GM12878 (cell line): ENCODE results near the gene CCDC47. TPM values are rescaled to one million over a fixed set of nuclear protein-coding genes. Genes with fewer than 3 reads are reported as not detected.

Experiments
- ATAC-seq: fragments of 200-7000 bp; cut with Tn5 transposase; 3 replicates; pipeline ENCODE4 v1.9.1; 2020; ENCODE audit warnings: mild to moderate bottlenecking, moderate library complexity
- BruUV-seq: library from RNA; stranded (reverse); fragments of 400-500 nt; replicated peaks from 2 replicates; lab custom pipeline; 2021; lab: Mats Ljungman, UMichigan
- CTCF ChIA-PET: fragments of 300-600 bp; sonication (Branson Sonifier 250); formaldehyde crosslinking; extraction: SDS; loops from one replicate; lab custom pipeline; 2021; ENCODE audit warnings: inconsistent platforms; lab: Yijun Ruan, JAX
- POLR2A ChIA-PET: fragments of 350-600 bp; formaldehyde crosslinking; extraction: SDS; loops from one replicate; lab custom pipeline; 2021; ENCODE audit warnings: inconsistent platforms; lab: Charles Lee
- RAD21 ChIA-PET: fragments of 300-600 bp; sonication (Branson Sonifier 250); formaldehyde crosslinking; loops from one replicate; lab custom pipeline; 2023; ENCODE audit warnings: antibody characterized with exemption; ENCODE audit not compliant: unreplicated experiment; lab: Charles Lee
- SMC1A ChIA-PET: fragments of 300-600 bp; sonication (Branson Sonifier 250); formaldehyde crosslinking; loops from one replicate; lab custom pipeline; 2023; ENCODE audit not compliant: unreplicated experiment, uncharacterized antibody; lab: Charles Lee
- DNase-seq: peaks from one replicate; pipeline ENCODE4 v3.0.0-alpha.2; 2011; ENCODE audit warnings: low read depth, low spot score
- FAIRE-seq: peaks from 3 replicates; lab custom pipeline; 2011; peaks lifted over from hg19 to GRCh38; lab: Jason Lieb, UNC
- H2AFZ ChIP-seq: 2 replicates; pipeline ENCODE4 v1.6.0; 2011; ENCODE audit warnings: low read depth, low read length, control low read depth; ENCODE audit not compliant: control insufficient read depth
- H3K27ac ChIP-seq: 2 replicates; pipeline ENCODE4 v1.5.1; 2011; ENCODE audit warnings: control low read depth; ENCODE audit not compliant: control insufficient read depth, insufficient read depth
- H3K27me3 ChIP-seq, 2 experiments: replicated peaks in 1 of 2; 2 replicates each; pipeline versions ENCODE4 v1.6.0 to v1.6.1; 2011; ENCODE audit warnings: low read length in 1 of 2; ENCODE audit not compliant: control insufficient read depth in 2 of 2, insufficient read depth in 2 of 2
- H3K36me3 ChIP-seq, 2 experiments: 2 replicates each; pipeline ENCODE4 v1.5.1; 2011; ENCODE audit warnings: low read length in 1 of 2; ENCODE audit not compliant: control insufficient read depth in 2 of 2, insufficient read depth in 2 of 2
- H3K4me1 ChIP-seq: 2 replicates; pipeline ENCODE4 v1.6.1; 2011; ENCODE audit warnings: mild to moderate bottlenecking, low read length, moderate library complexity, mixed read lengths; ENCODE audit not compliant: control insufficient read depth, insufficient read depth
- H3K4me2 ChIP-seq: 2 replicates; pipeline ENCODE4 v1.6.0; 2011; ENCODE audit warnings: control low read depth; ENCODE audit not compliant: control insufficient read depth, insufficient read depth
- H3K4me3 ChIP-seq: fragments of 200-600 bp; sonication (generic); 2 replicates; pipeline ENCODE4 v1.5.1; 2016
- H3K79me2 ChIP-seq: 2 replicates; pipeline ENCODE4 v1.6.0; 2011; ENCODE audit warnings: low read length; ENCODE audit not compliant: control insufficient read depth, insufficient read depth
- H3K9ac ChIP-seq: 2 replicates; pipeline ENCODE4 v1.8.0; 2011; ENCODE audit warnings: low read length, control low read depth, mixed read lengths; ENCODE audit not compliant: control insufficient read depth, insufficient read depth
- H3K9me3 ChIP-seq: replicated peaks from 3 replicates; pipeline ENCODE4 v1.5.1; 2011; ENCODE audit warnings: mild to moderate bottlenecking, low read length; ENCODE audit not compliant: control insufficient read depth, insufficient read depth
- H4K20me1 ChIP-seq: 2 replicates; pipeline ENCODE4 v1.6.0; 2011; ENCODE audit not compliant: control insufficient read depth, insufficient read depth
- CHD2 ChIP-seq: IDR thresholded peaks from 2 replicates; pipeline ENCODE4 v1.6.1; 2011; ENCODE audit warnings: low read depth, low read length, improper control_type of control experiment, borderline replicate concordance
- CREB1 ChIP-seq: IDR thresholded peaks from 2 replicates; pipeline ENCODE4 v1.6.1; 2012; ENCODE audit warnings: low read depth, mild to moderate bottlenecking, inconsistent platforms
- CREM ChIP-seq: IDR thresholded peaks from 2 replicates; pipeline ENCODE4 v1.6.1; 2014; ENCODE audit warnings: antibody characterized with exemption, low read depth
- DPF2 ChIP-seq: fragments of 450-650 bp; IDR thresholded peaks from 2 replicates; pipeline ENCODE4 v1.6.1; 2017; ENCODE audit warnings: mild to moderate bottlenecking
- EGR1 ChIP-seq, 2 experiments: IDR thresholded peaks; 1 replicate in 1 of 2; 2 replicates in 1 of 2; pipeline ENCODE4 v1.6.1; 2011 to 2012; ENCODE audit warnings: low read depth in 2 of 2, low read length in 2 of 2, borderline replicate concordance in 1 of 2, mild to moderate bottlenecking in 1 of 2, moderate library complexity in 1 of 2
- EZH2 ChIP-seq: IDR thresholded peaks from 2 replicates; pipeline ENCODE4 v1.6.1; 2012; ENCODE audit warnings: low read depth, mild to moderate bottlenecking, control low read depth, inconsistent platforms, low read length, borderline replicate concordance; ENCODE audit not compliant: control insufficient read depth
- HDGF ChIP-seq: fragments of 450-650 bp; IDR thresholded peaks from 2 replicates; pipeline ENCODE4 v1.6.1; 2016; ENCODE audit warnings: antibody characterized with exemption
- MXI1 ChIP-seq: fragments of 150-350 bp; IDR thresholded peaks from 2 replicates; pipeline ENCODE4 v1.6.1; 2011; ENCODE audit warnings: low read depth, mild to moderate bottlenecking, inconsistent platforms, low read length, improper control_type of control experiment
- NBN ChIP-seq: fragments of 450-650 bp; IDR thresholded peaks from 2 replicates; pipeline ENCODE4 v1.6.1; 2016
- NKRF ChIP-seq: fragments of 450-650 bp; conservative IDR thresholded peaks from 2 replicates; pipeline ENCODE4 v1.6.1; 2017; ENCODE audit warnings: mild to moderate bottlenecking, moderate library complexity
- NR2C2 ChIP-seq: IDR thresholded peaks from 2 replicates; pipeline ENCODE4 v1.6.1; 2011; ENCODE audit warnings: borderline replicate concordance, low read depth; ENCODE audit not compliant: control insufficient read depth, insufficient read length
- PML ChIP-seq: IDR thresholded peaks from 2 replicates; pipeline ENCODE4 v1.6.1; 2012; ENCODE audit warnings: low read length, inconsistent platforms
- POLR2A ChIP-seq: IDR thresholded peaks from 2 replicates; pipeline ENCODE4 v1.6.1; 2011; ENCODE audit warnings: low read depth, mild to moderate bottlenecking, low read length
- POLR2AphosphoS5 ChIP-seq: IDR thresholded peaks from 2 replicates; pipeline ENCODE4 v1.6.1; 2011; ENCODE audit warnings: mild to moderate bottlenecking, low read length, inconsistent platforms
- RUNX3 ChIP-seq: IDR thresholded peaks from 2 replicates; pipeline ENCODE4 v1.6.1; 2012; ENCODE audit warnings: low read length, inconsistent platforms
- SIN3A ChIP-seq: IDR thresholded peaks from 2 replicates; pipeline ENCODE4 v1.6.1; 2012; ENCODE audit warnings: low read depth, low read length, improper control_type of control experiment
- YY1 ChIP-seq: IDR thresholded peaks from 2 replicates; pipeline ENCODE4 v1.6.1; 2011; ENCODE audit warnings: low read depth, mild to moderate bottlenecking, low read length
- ZNF687 ChIP-seq: fragments of 450-650 bp; IDR thresholded peaks from 2 replicates; pipeline ENCODE4 v1.6.1; 2017; ENCODE audit warnings: mild to moderate bottlenecking, moderate library complexity
- WGBS: methylation state at CpG from one replicate; pipeline ENCODE4 v1.1.6; 2016; ENCODE audit warnings: low lambda C conversion rate; ENCODE audit not compliant: insufficient replicate concordance, insufficient coverage; ENCODE audit errors: missing lambda C conversion rate; 5-methylcytosine and 5-hydroxymethylcytosine counted together
- in situ Hi-C: fragments of 300-500 bp; cut with MboI; formaldehyde crosslinking; loops from 9 replicates; pipeline ENCODE4 v1.14.3; 2018; ENCODE audit warnings: mixed read lengths
- intact Hi-C: fragments of 100-400 bp; cut with micrococcal nuclease; formaldehyde crosslinking; loops from one replicate; pipeline ENCODE4 v1.14.2; 2022; ENCODE audit not compliant: unreplicated experiment
- polyA plus RNA-seq, 11 experiments: library from polyadenylated mRNA; depleted of rRNA in 4 of 11; unstranded in 6 of 11; stranded (reverse) in 5 of 11; fragments of >200 nt; fragmentation: Nextera tagmentation in 4 of 11; fragmentation: Illumina TruSeq in 1 of 11; extraction: Ambion mirVana in 4 of 11; extraction: Trizol in 1 of 11; gene quantifications; 1 replicate in 1 of 11; 2 replicates in 10 of 11; pipeline versions ENCODE4 v1.2.1 to v1.2.3, GENCODE V29; 2011 to 2016; ENCODE audit warnings: inconsistent platforms in 2 of 11, missing spikeins in 2 of 11, low read depth in 1 of 11
- total RNA-seq, 4 experiments: library from RNA; depleted of rRNA in 3 of 4; stranded (reverse); fragments of >200 nt in 3 of 4; fragmentation: Illumina TruSeq in 1 of 4; extraction: Trizol in 1 of 4; gene quantifications; 2 replicates each; pipeline versions ENCODE4 v1.2.1 to v1.2.3, GENCODE V29; 2013 to 2021

The CCDC47 gene
- total and polyA plus RNA-seq, 10 of the 15 experiments (the other 5 are each of a cell fraction or from before 2014, with no cell fraction given): 13.6 to 81.4 (median 58.9) TPM

- H3K4me1 ChIP-seq: peaks cover 22% of the 10 kb centered on the region
- H3K9me3 ChIP-seq: no peaks in the 10 kb centered on the region
- ATAC-seq (peak; percentile 39), DNase-seq (no peak), FAIRE-seq (peak; percentile 13)
- intact Hi-C loops (no loop called here), in situ Hi-C loops (no loop called here)
- H3K9ac ChIP-seq: peak overlapping the region; percentile 86
- RAD21 ChIA-PET: interaction anchor here (0.6 to 3.8 kb wide), 5 partner anchors 40 to 294 kb away, joined by 3 to 23 read pairs (median 5); partner anchors contain the start of genes CCDC47, DDX42 and STRADA
- H3K27ac ChIP-seq: peak overlapping the region; percentile 94
- H2AFZ ChIP-seq: peak overlapping the region; percentile 69
- peak overlapping the region; percentile 91 for H3K4me3 ChIP-seq
- CTCF ChIA-PET: interaction anchor here (0.7 to 2.3 kb wide), 12 partner anchors 9 to 277 kb away, joined by 3 to 11 read pairs (median 4); partner anchors contain the start of genes MAP3K3 and STRADA
- H3K36me3 ChIP-seq: peaks cover 0 to 9% of the 10 kb centered on the region in 2 experiments; a peak in 3 of 4 replicates
- no TSS peak for BruUV-seq
- no peaks in the 10 kb centered on the region for H4K20me1 ChIP-seq
- POLR2A ChIA-PET: interaction anchor here (0.5 to 4.2 kb wide), 13 partner anchors 15 to 318 kb away, joined by 3 to 42 read pairs (median 4); partner anchors contain the start of genes CCDC47, DDX42, ICAM2 and SMARCD2
- SMC1A ChIA-PET: interaction anchor here (0.8 to 2.1 kb wide), 9 partner anchors 26 to 83 kb away, joined by 3 to 6 read pairs (median 4); partner anchors contain the start of genes CCDC47 and STRADA
- H3K4me2 ChIP-seq: peak overlapping the region; percentile 97
- H3K79me2 ChIP-seq: peaks cover 58% of the 10 kb centered on the region
- 0% methylated on average over 12 of the region's 19 CpGs for WGBS
- no peaks in the 10 kb centered on the region for H3K27me3 ChIP-seq
- TF ChIP-seq POLR2A (peak; percentile 52), YY1 (no peak), EZH2 (no peak), POLR2AphosphoS5 (peak; percentile 35; the same call in 1 of the 2 replicates), DPF2 (peak; percentile 31; the same call in 1 of the 2 replicates), NR2C2 (no peak), RUNX3 (peak; percentile 32; the same call in 1 of the 2 replicates), CHD2 (0 out of 2 replicates have a peak, but pooled peaks have one; percentile 6), MXI1 (peak; percentile 55; the same call in 1 of the 2 replicates), EGR1 (IDR thresholded peaks at IDR 0.05; ENCODE audit: borderline replicate concordance in 1 of 2, low read depth in 2 of 2, low read length in 2 of 2) (peak in 1 of 2 experiments; percentile 72; a peak in 2 of 3 replicates), HDGF (peak; percentile 16; the same call in 1 of the 2 replicates), NBN (peak; percentile 72), SIN3A (peak; percentile 68; the same call in 1 of the 2 replicates), ZNF687 (0 out of 2 replicates have a peak, but pooled peaks have one; percentile 26), CREB1 (0 out of 2 replicates have a peak, but pooled peaks have one; percentile 33), PML (0 out of 2 replicates have a peak, but pooled peaks have one; percentile 26), NKRF (peak; percentile 44), CREM (no peak)
Measured at GRCh38 chr17:63701868-63702720, 71.3 kb downstream of the CCDC47 start.
